Hair follicle dermal papilla cell (primary cell): ENCODE data around the gene RBAK. TPM values are rescaled to one million over a fixed set of nuclear protein-coding genes. Genes with fewer than 3 reads are reported as not detected.

ENCODE experiments used
- small RNA-seq: library from RNA; depleted of rRNA; stranded (forward); fragments of <200 nt; gene quantifications from one replicate; pipeline ENCODE3, GENCODE V24; 2012
- total RNA-seq: library from RNA; depleted of rRNA; stranded (reverse); fragments of >200 nt; gene quantifications from 2 replicates; pipeline ENCODE4 v1.2.3, GENCODE V29; 2012

Gene RBAK
- total RNA-seq = 10.2 and 13.3 TPM in 2 replicates

GRCh38 chr7:5045558-5046396 is at the start of gene RBAK:
Gene RBAK, plus strand, starts transcription at chr7:5045860. Its CDS starts 2,217 bp downstream, at chr7:5048077.

Small RNA genes lying within 50 kb of the gene (small RNA-seq; reads per million reads assigned to genes)
- gene AC092032.1 = not detected

Other genes starting within 250 kb of the RBAK start
- gene PAPOLB, start 183.8 kb upstream of the RBAK start, total RNA-seq = under 0.01 and 0.16 TPM in 2 replicates
- 0.81 and 2.3 TPM in 2 replicates for gene RADIL, start 162.1 kb upstream of the RBAK start, total RNA-seq
- gene MMD2, start 86.7 kb upstream of the RBAK start, total RNA-seq = not detected in 2 replicates
- 62.1 and 63.8 TPM in 2 replicates for gene WIPI2, start 144.4 kb downstream of the RBAK start, total RNA-seq
- 1.3 and 1.5 TPM in 2 replicates for gene SLC29A4, start 237.1 kb downstream of the RBAK start, total RNA-seq